Glutamatergic neuron (in vitro differentiated cells): Measurements from ENCODE around the gene BOLA2B. TPM values are rescaled to one million over a fixed set of nuclear protein-coding genes. Genes with fewer than 3 reads are reported as not detected.

Source experiments
- DNase-seq: peaks from one replicate; pipeline ENCODE4 v3.0.0; 2022
- H3K27ac Mint-ChIP-seq: one replicate; pipeline ENCODE4 v1.8.0; 2020; ENCODE audit warnings: mild to moderate bottlenecking, mixed read lengths, inconsistent platforms; ENCODE audit not compliant: unreplicated experiment
- H3K27me3 Mint-ChIP-seq: one replicate; pipeline ENCODE4 v1.8.0; 2020; ENCODE audit warnings: mild to moderate bottlenecking, moderate library complexity, mixed read lengths, inconsistent platforms; ENCODE audit not compliant: unreplicated experiment
- H3K36me3 Mint-ChIP-seq: one replicate; pipeline ENCODE4 v1.8.0; 2020; ENCODE audit warnings: mild to moderate bottlenecking, mixed read lengths, inconsistent platforms; ENCODE audit not compliant: unreplicated experiment
- H3K4me1 Mint-ChIP-seq: one replicate; pipeline ENCODE4 v1.8.0; 2020; ENCODE audit warnings: mild to moderate bottlenecking, low read depth, mixed read lengths, inconsistent platforms; ENCODE audit not compliant: unreplicated experiment
- H3K4me3 Mint-ChIP-seq: one replicate; pipeline ENCODE4 v1.8.0; 2020; ENCODE audit warnings: mild to moderate bottlenecking, mixed read lengths, inconsistent platforms; ENCODE audit not compliant: unreplicated experiment
- H3K9me3 Mint-ChIP-seq: one replicate; pipeline ENCODE4 v1.8.0; 2020; ENCODE audit warnings: mild to moderate bottlenecking, moderate library complexity, mixed read lengths, inconsistent platforms; ENCODE audit not compliant: unreplicated experiment
- total RNA-seq: library from RNA; stranded (reverse); fragmentation: NEBNext Ultra II Directional; extraction: Animal tissue kit (Norgen Biotek cat#: 25700); gene quantifications from one replicate; pipeline ENCODE4 v1.2.1, GENCODE V29; 2021; ENCODE audit not compliant: unreplicated experiment
- TF ChIP-seq, protein P1 (sequence below): fragments of 200-600 bp; sonication (generic); IDR thresholded peaks from one replicate; pipeline ENCODE4 v1.5.0; 2021; ENCODE audit not compliant: partially characterized antibody, unreplicated experiment

The BOLA2B gene
- total RNA-seq, 1 donor from 2014 or later, result 74.6 TPM

DNA sequence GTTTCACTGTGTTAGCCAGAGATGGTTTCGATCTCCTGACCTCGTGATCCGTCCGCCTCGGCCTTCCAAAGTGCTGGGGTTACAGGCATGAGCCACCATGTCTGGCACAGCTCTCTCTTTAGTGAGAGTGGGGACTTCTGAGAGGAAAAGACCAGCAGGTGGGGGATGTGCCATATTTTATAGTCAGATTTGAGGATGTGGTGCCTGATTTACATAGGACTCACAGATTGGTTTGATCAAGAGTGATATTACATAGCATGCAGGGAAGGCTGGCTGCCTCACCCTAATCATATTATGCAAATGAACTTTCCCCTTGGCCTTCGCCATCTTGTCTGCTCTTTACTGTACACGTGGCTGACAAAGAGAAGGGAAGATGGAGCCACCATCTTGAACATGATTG, 42.4 kb downstream of the BOLA2B start:
- Mint-ChIP-seq H3K4me3 (no peak overlapping the region), H3K9me3 (peaks cover 2% of the 10 kb centered on the region), H3K4me1 (no peaks in the 10 kb centered on the region), H3K27ac (no peak overlapping the region), H3K27me3 (peaks cover 4% of the 10 kb centered on the region), H3K36me3 (peaks cover 4% of the 10 kb centered on the region)
- TF ChIP-seq, protein P1, sequence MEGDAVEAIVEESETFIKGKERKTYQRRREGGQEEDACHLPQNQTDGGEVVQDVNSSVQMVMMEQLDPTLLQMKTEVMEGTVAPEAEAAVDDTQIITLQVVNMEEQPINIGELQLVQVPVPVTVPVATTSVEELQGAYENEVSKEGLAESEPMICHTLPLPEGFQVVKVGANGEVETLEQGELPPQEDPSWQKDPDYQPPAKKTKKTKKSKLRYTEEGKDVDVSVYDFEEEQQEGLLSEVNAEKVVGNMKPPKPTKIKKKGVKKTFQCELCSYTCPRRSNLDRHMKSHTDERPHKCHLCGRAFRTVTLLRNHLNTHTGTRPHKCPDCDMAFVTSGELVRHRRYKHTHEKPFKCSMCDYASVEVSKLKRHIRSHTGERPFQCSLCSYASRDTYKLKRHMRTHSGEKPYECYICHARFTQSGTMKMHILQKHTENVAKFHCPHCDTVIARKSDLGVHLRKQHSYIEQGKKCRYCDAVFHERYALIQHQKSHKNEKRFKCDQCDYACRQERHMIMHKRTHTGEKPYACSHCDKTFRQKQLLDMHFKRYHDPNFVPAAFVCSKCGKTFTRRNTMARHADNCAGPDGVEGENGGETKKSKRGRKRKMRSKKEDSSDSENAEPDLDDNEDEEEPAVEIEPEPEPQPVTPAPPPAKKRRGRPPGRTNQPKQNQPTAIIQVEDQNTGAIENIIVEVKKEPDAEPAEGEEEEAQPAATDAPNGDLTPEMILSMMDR, result no peak
- no peak for DNase-seq

DNA sequence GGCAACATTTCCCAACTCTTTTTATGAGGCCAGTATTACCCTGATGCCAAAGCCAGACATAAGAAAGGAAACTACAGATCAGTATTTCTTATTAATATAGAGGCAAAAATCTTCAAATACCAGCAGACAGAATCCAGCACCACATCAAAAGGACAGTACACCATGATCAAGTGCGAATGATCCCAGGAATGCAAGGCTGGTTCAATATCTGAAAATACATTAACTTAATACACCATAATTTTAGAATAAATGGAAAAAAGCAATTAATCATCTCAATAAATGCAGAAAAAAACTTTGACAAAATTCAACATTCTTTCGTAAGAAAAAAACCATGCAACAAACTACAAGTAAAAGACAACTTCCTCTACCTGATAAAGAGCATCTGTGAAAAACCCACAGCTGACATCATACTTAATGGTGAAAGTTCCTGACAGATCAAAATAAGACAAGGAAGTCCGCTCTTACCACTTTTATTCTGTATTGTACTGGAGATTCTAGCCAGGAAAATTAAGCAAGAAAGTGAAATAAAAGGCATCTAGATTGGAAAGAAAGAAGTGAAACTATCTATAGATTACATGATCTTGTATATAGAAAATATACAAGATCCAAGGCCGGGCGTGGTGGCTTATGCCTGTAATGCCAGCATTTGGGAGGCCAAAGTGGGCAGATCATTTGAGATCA, 44.1 kb downstream of the BOLA2B start:
- peaks cover 4% of the 10 kb centered on the region for H3K27me3 Mint-ChIP-seq

DNA sequence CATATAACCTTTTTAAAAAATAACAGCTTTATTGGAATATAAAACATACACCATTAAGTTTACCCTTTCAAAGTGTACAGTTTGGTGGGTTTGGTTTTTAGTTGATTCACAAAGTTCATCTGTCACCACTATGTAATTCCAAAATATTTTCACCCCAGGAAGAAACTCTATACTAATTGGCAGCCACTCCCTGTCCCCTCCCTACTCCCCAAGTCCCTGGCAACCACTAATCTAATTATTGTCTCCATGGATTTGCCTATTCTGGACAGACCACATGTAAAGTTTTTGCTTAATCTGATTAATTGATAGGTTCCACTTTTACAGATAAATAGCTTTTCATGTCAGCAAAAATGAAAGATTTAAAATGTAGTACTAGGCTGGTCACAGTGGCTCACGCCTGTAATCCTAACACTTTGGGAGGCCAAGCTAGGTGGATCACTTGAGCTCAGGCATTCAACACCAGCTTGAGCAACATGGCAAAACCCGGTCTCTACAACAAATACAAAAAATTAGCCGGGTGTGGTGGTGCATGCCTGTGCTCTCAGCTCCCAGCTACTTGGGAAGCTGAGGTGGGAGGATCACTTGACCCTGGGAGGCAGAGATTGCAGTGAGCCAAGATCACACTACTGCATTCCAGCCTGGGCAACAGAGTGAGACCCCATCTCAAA, 45.5 kb downstream of the BOLA2B start:
- Mint-ChIP-seq H3K27ac (no peak overlapping the region), H3K4me3 (no peak overlapping the region), H3K4me1 (no peaks in the 10 kb centered on the region), H3K9me3 (no peaks in the 10 kb centered on the region), H3K36me3 (peaks cover 4% of the 10 kb centered on the region), H3K27me3 (peaks cover 4% of the 10 kb centered on the region)
- TF ChIP-seq, protein P1, result no peak
- DNase-seq, result no peak

More for the DNA sequence above, 44.1 kb downstream of the BOLA2B start:
- TF ChIP-seq, protein P1, result no peak
- H3K36me3 Mint-ChIP-seq, result peaks cover 4% of the 10 kb centered on the region
- H3K9me3 Mint-ChIP-seq, result no peaks in the 10 kb centered on the region
- no peak overlapping the region for H3K4me3 Mint-ChIP-seq
- no peaks in the 10 kb centered on the region for H3K4me1 Mint-ChIP-seq
- no peak for DNase-seq
- no peak overlapping the region for H3K27ac Mint-ChIP-seq

DNA sequence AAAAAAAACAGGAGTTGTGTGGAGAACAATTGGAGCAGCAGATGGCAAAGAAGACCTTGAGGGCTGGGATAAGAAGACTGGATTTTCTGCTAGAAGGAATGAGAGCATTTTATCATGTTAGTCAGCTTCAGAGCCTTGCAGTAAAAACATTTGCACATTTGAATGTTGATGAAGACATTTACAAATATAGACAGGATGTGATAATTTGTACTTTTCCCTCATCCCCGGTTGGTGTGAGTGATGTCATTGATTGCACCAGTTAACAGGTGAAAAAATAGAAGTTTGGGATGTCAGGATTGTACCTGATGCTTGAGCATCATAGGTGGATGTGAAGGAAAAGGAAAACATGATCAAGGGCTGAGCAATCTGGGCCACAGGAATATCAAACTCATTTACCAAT, 47.8 kb downstream of the BOLA2B start:
- no peaks in the 10 kb centered on the region for H3K4me1 Mint-ChIP-seq
- DNase-seq, result no peak
- H3K4me3 Mint-ChIP-seq, result no peak overlapping the region
- H3K9me3 Mint-ChIP-seq, result no peaks in the 10 kb centered on the region
- no peak overlapping the region for H3K27ac Mint-ChIP-seq
- peaks cover 4% of the 10 kb centered on the region for H3K36me3 Mint-ChIP-seq
- peaks cover 1% of the 10 kb centered on the region for H3K27me3 Mint-ChIP-seq
- TF ChIP-seq, protein P1, result no peak

DNA sequence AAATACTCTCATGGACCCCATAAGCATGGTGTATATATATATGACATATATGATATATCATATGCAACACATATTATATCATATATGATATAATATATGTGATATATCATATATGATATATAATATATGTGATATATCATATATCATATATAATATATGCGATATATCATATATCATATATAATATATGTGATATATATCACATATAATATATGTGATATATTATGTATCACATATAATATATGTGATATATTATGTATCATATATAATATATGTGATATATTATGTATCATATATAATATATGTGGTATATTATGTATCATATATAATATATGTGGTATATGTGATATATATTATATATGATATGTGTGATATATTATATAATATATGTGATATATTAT, 48.5 kb downstream of the BOLA2B start:
- Mint-ChIP-seq H3K27me3 (no peaks in the 10 kb centered on the region), H3K36me3 (peaks cover 4% of the 10 kb centered on the region), H3K9me3 (no peaks in the 10 kb centered on the region), H3K4me1 (no peaks in the 10 kb centered on the region), H3K4me3 (no peak overlapping the region), H3K27ac (no peak overlapping the region)
- no peak for DNase-seq
- TF ChIP-seq, protein P1, result no peak
